Endothelial cell of umbilical vein (primary cell): Measurements from ENCODE around the gene PPP2R5A. TPM values are rescaled to one million over a fixed set of nuclear protein-coding genes. Genes with fewer than 3 reads are reported as not detected.

Source experiments
- BruUV-seq: library from RNA; stranded (reverse); fragments of 400-500 nt; replicated peaks from 2 replicates; lab custom pipeline; 2021; lab: Mats Ljungman, UMichigan
- CTCF ChIA-PET: fragments of 300-600, 350-600 bp; sonication (Branson Sonifier 250); formaldehyde crosslinking; loops from one replicate; lab custom pipeline; 2021; ENCODE audit warnings: antibody characterized with exemption, inconsistent platforms; lab: Charles Lee
- POLR2A ChIA-PET: fragments of 300-600, 350-600 bp; sonication (Branson Sonifier 250); formaldehyde crosslinking; loops from one replicate; lab custom pipeline; 2021; ENCODE audit warnings: antibody characterized with exemption, inconsistent platforms; lab: Charles Lee
- DNase-seq: peaks from one replicate; pipeline ENCODE4 v3.0.0-alpha.2; 2011; ENCODE audit warnings: low read depth, low spot score
- FAIRE-seq: peaks from 2 replicates; lab custom pipeline; 2011; peaks lifted over from hg19 to GRCh38; lab: Jason Lieb, UNC
- H2AFZ ChIP-seq: 2 replicates; pipeline ENCODE4 v1.6.0; 2012; ENCODE audit warnings: low read depth, low read length, control low read depth, inconsistent platforms
- H3K27ac ChIP-seq: 2 replicates; pipeline ENCODE4 v1.5.1; 2011; ENCODE audit warnings: low read depth, mild to moderate bottlenecking, control low read depth, low read length, moderate library complexity; ENCODE audit not compliant: insufficient read depth
- H3K27me3 ChIP-seq, 2 experiments: 2 replicates each; pipeline versions ENCODE4 v1.6.0 to v1.6.1; 2011; ENCODE audit warnings: low read length in 2 of 2, mixed read lengths in 1 of 2; ENCODE audit not compliant: control insufficient read depth in 2 of 2, insufficient read depth in 2 of 2
- H3K36me3 ChIP-seq, 2 experiments: 2 replicates in 1 of 2; 3 replicates in 1 of 2; pipeline ENCODE4 v1.5.1; 2011; ENCODE audit warnings: low read length in 2 of 2, mild to moderate bottlenecking in 1 of 2, moderate library complexity in 1 of 2; ENCODE audit not compliant: control insufficient read depth in 2 of 2, insufficient read depth in 2 of 2; ENCODE audit errors: extremely low read depth in 1 of 2
- H3K4me1 ChIP-seq: 3 replicates; pipeline ENCODE4 v1.5.1; 2011; ENCODE audit warnings: mild to moderate bottlenecking, low read length; ENCODE audit not compliant: control insufficient read depth, insufficient read depth; ENCODE audit errors: extremely low read depth
- H3K4me2 ChIP-seq: 2 replicates; pipeline ENCODE4 v1.6.1; 2011; ENCODE audit warnings: low read length, control low read depth, mixed read lengths; ENCODE audit not compliant: insufficient read depth
- H3K4me3 ChIP-seq, 3 experiments: fragments of 200-600 bp in 1 of 3; sonication (generic), shearing (Covaris generic) in 1 of 3; replicated peaks in 1 of 3; 2 replicates each; pipeline ENCODE4 v1.5.1; 2011 to 2016; ENCODE audit warnings: control low read depth in 3 of 3, low read length in 3 of 3, mild to moderate bottlenecking in 2 of 3, inconsistent platforms in 1 of 3, low read depth in 1 of 3, moderate library complexity in 1 of 3; ENCODE audit not compliant: insufficient read depth in 1 of 3
- H3K79me2 ChIP-seq: 2 replicates; pipeline ENCODE4 v1.6.0; 2012; ENCODE audit warnings: low read length, inconsistent platforms; ENCODE audit not compliant: control insufficient read depth, insufficient read depth
- H3K9ac ChIP-seq: replicated peaks from 2 replicates; pipeline ENCODE3; 2011; ENCODE audit warnings: low read length, control low read depth; ENCODE audit not compliant: insufficient read depth; ENCODE audit errors: extremely low read depth
- H3K9me1 ChIP-seq: replicated peaks from 3 replicates; pipeline ENCODE4 v1.6.0; 2011; ENCODE audit warnings: mild to moderate bottlenecking, low read length; ENCODE audit not compliant: control insufficient read depth, insufficient read depth; ENCODE audit errors: extremely low read depth
- H3K9me3 ChIP-seq: replicated peaks from 2 replicates; pipeline ENCODE4 v1.5.1; 2012; ENCODE audit warnings: low read length, inconsistent platforms; ENCODE audit not compliant: control insufficient read depth, insufficient read depth
- H4K20me1 ChIP-seq: replicated peaks from 2 replicates; pipeline ENCODE3; 2011; ENCODE audit warnings: mild to moderate bottlenecking, low read length; ENCODE audit not compliant: control insufficient read depth, insufficient read depth; ENCODE audit errors: extremely low read depth
- EZH2 ChIP-seq: IDR thresholded peaks from 2 replicates; pipeline ENCODE4 v1.6.1; 2012; ENCODE audit warnings: borderline replicate concordance, low read depth, mild to moderate bottlenecking, moderate library complexity, low read length, inconsistent platforms; ENCODE audit not compliant: severe bottlenecking
- FOS ChIP-seq: IDR thresholded peaks from 2 replicates; pipeline ENCODE4 v1.6.1; 2011; ENCODE audit warnings: mild to moderate bottlenecking, low read length, moderate library complexity, borderline replicate concordance; ENCODE audit not compliant: insufficient read depth
- GATA2 ChIP-seq: IDR thresholded peaks from 2 replicates; pipeline ENCODE4 v1.7.0; 2011; ENCODE audit warnings: low read depth, mild to moderate bottlenecking, moderate library complexity, mixed read lengths, low read length; ENCODE audit not compliant: insufficient read length, insufficient read depth
- JUN ChIP-seq: IDR thresholded peaks from 2 replicates; pipeline ENCODE4 v1.6.1; 2011; ENCODE audit warnings: borderline replicate concordance, low read depth; ENCODE audit not compliant: insufficient read length, insufficient read depth
- MYC ChIP-seq: IDR thresholded peaks from one replicate; pipeline ENCODE4 v1.6.1; 2011; ENCODE audit warnings: mild to moderate bottlenecking, low read depth, low read length
- POLR2A ChIP-seq: IDR thresholded peaks from 2 replicates; pipeline ENCODE4 v1.6.1; 2012; ENCODE audit warnings: low read depth, mild to moderate bottlenecking, control low read depth, low read length
- POLR2AphosphoS5 ChIP-seq: IDR thresholded peaks from 2 replicates; pipeline ENCODE4 v1.6.1; 2012; ENCODE audit warnings: low read depth, mild to moderate bottlenecking, control low read depth, low read length, moderate library complexity; ENCODE audit not compliant: insufficient read depth
- dilution Hi-C: fragments of 300-500 bp; cut with MboI; formaldehyde crosslinking; loops from one replicate; pipeline ENCODE4 v1.15.0; 2019; ENCODE audit warnings: low sequenced_read_pairs; ENCODE audit not compliant: extremely low pct_ligation_motif_present
- intact Hi-C: fragments of 100-400 bp; cut with micrococcal nuclease; formaldehyde crosslinking; loops from one replicate; pipeline ENCODE4 v1.10.0; 2022
- polyA plus RNA-seq, 4 experiments: library from polyadenylated mRNA; depleted of rRNA in 3 of 4; stranded (reverse) in 3 of 4; unstranded in 1 of 4; fragments of >200 nt; gene quantifications; 2 replicates each; pipeline versions ENCODE4 v1.2.1 to v1.2.3, GENCODE V29; 2011 to 2012; ENCODE audit warnings: missing spikeins in 1 of 4
- total RNA-seq: library from RNA; stranded (reverse); gene quantifications from 2 replicates; pipeline ENCODE4 v1.2.3, GENCODE V29; 2021
- TF ChIP-seq, protein P1 (sequence below): IDR thresholded peaks from 2 replicates; pipeline ENCODE4 v1.6.1; 2011; ENCODE audit not compliant: insufficient read depth, insufficient read length
- TF ChIP-seq, protein P2 (sequence below), 2 donors: IDR thresholded peaks; 1 replicate in 1 of 2; 2 replicates in 1 of 2; pipeline ENCODE4 v1.5.1; 2011; ENCODE audit warnings: low read length in 2 of 2, mild to moderate bottlenecking in 2 of 2, moderate library complexity in 2 of 2, control low read depth in 1 of 2, inconsistent platforms in 1 of 2, low read depth in 1 of 2; ENCODE audit not compliant: insufficient read depth in 1 of 2; ENCODE audit errors: extremely low read depth in 1 of 2

The PPP2R5A gene
- total and polyA plus RNA-seq, 2 donors (not counting 3 experiments of a cell fraction or from before 2014, with no cell fraction given), result 11.9 to 34.5 TPM

DNA sequence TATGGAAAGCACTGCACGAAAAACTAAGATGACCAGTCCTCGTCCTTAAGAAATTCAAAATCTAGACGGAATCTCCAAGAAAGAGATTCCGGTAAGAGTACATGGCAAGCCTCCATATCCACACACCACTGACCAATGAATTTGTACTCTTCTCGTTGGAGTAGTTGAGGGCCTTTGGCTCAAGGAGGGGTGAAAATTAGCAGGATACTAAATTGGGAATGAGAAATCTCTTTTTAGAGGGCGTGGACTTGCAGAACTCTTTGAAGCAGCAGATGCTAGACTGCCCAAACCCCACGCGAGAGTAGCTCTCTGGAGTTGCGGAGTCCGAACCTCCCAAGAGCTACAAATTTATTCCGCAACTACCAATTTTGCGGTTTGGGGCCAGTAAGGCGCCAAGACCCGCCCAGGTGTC is 872 bp upstream of the PPP2R5A start:
- peaks cover 15% of the 10 kb centered on the region for H3K4me1 ChIP-seq
- peak overlapping the region; percentile 43 to 77 (median 63) for H3K4me3 ChIP-seq
- H3K27ac ChIP-seq, result peak overlapping the region; percentile 42
- TSS peak; percentile 50 for BruUV-seq
- no peak for TF ChIP-seq FOS
- TF ChIP-seq POLR2AphosphoS5, result no peak
- no peak for TF ChIP-seq EZH2
- no peak for TF ChIP-seq POLR2A
- TF ChIP-seq GATA2, result no peak
- TF ChIP-seq, protein P1, sequence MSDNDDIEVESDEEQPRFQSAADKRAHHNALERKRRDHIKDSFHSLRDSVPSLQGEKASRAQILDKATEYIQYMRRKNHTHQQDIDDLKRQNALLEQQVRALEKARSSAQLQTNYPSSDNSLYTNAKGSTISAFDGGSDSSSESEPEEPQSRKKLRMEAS, result no peak
- TF ChIP-seq JUN, result no peak
- TF ChIP-seq MYC, result no peak
- TF ChIP-seq, protein P2, sequence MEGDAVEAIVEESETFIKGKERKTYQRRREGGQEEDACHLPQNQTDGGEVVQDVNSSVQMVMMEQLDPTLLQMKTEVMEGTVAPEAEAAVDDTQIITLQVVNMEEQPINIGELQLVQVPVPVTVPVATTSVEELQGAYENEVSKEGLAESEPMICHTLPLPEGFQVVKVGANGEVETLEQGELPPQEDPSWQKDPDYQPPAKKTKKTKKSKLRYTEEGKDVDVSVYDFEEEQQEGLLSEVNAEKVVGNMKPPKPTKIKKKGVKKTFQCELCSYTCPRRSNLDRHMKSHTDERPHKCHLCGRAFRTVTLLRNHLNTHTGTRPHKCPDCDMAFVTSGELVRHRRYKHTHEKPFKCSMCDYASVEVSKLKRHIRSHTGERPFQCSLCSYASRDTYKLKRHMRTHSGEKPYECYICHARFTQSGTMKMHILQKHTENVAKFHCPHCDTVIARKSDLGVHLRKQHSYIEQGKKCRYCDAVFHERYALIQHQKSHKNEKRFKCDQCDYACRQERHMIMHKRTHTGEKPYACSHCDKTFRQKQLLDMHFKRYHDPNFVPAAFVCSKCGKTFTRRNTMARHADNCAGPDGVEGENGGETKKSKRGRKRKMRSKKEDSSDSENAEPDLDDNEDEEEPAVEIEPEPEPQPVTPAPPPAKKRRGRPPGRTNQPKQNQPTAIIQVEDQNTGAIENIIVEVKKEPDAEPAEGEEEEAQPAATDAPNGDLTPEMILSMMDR (IDR thresholded peaks at IDR 0.05; ENCODE audit: extremely low read depth in 1 of 2, insufficient read depth in 1 of 2, low read depth in 1 of 2, low read length in 2 of 2), result no peak
- DNase-seq (no peak), FAIRE-seq (no peak)
- H2AFZ ChIP-seq, result peak overlapping the region; percentile 85
- peaks cover 26% of the 10 kb centered on the region for H3K79me2 ChIP-seq
- ChIA-PET POLR2A (interaction anchor here (1.0 kb wide), 1 partner anchor 118 kb away, joined by 3 read pairs; no protein-coding TSS in a partner anchor), CTCF (no interaction called here)
- intact Hi-C loops (loop anchor here (2.0 kb wide), 2 partner anchors 84 to 604 kb away; no protein-coding TSS in a partner anchor), dilution Hi-C loops (no loop called here)
- no peaks in the 10 kb centered on the region for H3K36me3 ChIP-seq
- no peaks in the 10 kb centered on the region for H3K9me1 ChIP-seq
- no peaks in the 10 kb centered on the region for H3K27me3 ChIP-seq
- H4K20me1 ChIP-seq, result no peaks in the 10 kb centered on the region
- H3K4me2 ChIP-seq, result peak overlapping the region; percentile 78
- peak overlapping the region; percentile 67 for H3K9ac ChIP-seq
- no peaks in the 10 kb centered on the region for H3K9me3 ChIP-seq
